Duodenal mucosa (tissue), 2 donors: ENCODE data around the gene RTCA.
"Not testable (repeated sequence)": the region's sequence is repeated elsewhere in the genome, so short reads cannot be mapped to it uniquely, and the experiment has no call there.

Experiments
- H3K27ac ChIP-seq: one replicate; pipeline ENCODE4 v1.7.0; 2013; ENCODE audit warnings: low read depth, low read length
- H3K27me3 ChIP-seq, 2 donors: one replicate each; pipeline ENCODE4 v1.7.0; 2013; ENCODE audit warnings: low read length in 2 of 2, control low read depth in 1 of 2; ENCODE audit not compliant: insufficient read depth in 2 of 2, control insufficient read depth in 1 of 2
- H3K36me3 ChIP-seq, 2 donors: one replicate each; pipeline ENCODE4 v1.7.0; 2013; ENCODE audit warnings: low read length in 2 of 2, control low read depth in 1 of 2; ENCODE audit not compliant: insufficient read depth in 2 of 2, control insufficient read depth in 1 of 2
- H3K4me1 ChIP-seq, 2 donors: one replicate each; pipeline ENCODE4 v1.7.0; 2013; ENCODE audit warnings: low read length in 2 of 2, control low read depth in 1 of 2; ENCODE audit not compliant: insufficient read depth in 2 of 2, control insufficient read depth in 1 of 2
- H3K4me3 ChIP-seq, 2 donors: one replicate each; pipeline ENCODE4 v1.7.0; 2013; ENCODE audit warnings: low read length in 2 of 2, low read depth in 1 of 2
- H3K9ac ChIP-seq, 2 donors: one replicate each; pipeline ENCODE4 v1.7.0; 2013; ENCODE audit warnings: low read length in 2 of 2, low read depth in 1 of 2
- H3K9me3 ChIP-seq, 2 donors: one replicate each; pipeline ENCODE4 v1.7.0; 2013; ENCODE audit warnings: low read length in 2 of 2, control low read depth in 1 of 2; ENCODE audit not compliant: control insufficient read depth in 1 of 2

RTCA gene

DNA sequence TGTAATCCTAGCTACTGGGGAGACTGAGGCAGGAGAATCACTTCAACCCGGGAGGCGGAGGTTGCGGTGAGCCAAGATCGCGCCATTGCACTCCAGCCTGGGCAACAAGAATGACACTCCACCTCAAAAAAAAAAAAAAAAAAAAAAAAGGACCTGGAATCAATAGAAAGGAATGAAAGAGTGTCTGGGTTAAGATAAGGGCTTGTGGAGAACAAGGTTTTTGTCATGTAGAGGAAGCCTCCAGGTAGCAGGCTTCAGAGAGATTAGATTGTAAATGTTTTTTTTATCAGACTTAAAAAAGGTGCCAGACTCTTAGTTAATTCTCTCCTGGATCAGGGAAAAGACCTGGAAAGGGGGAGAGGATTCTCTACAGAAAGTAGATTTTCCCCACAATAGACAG is 71.9 kb downstream of the RTCA start:
- H3K4me3 ChIP-seq, H3K27me3 ChIP-seq, H3K4me1 ChIP-seq, H3K9me3 ChIP-seq, H3K9ac ChIP-seq, H3K36me3 ChIP-seq, H3K27ac ChIP-seq: not testable (repeated sequence)

DNA sequence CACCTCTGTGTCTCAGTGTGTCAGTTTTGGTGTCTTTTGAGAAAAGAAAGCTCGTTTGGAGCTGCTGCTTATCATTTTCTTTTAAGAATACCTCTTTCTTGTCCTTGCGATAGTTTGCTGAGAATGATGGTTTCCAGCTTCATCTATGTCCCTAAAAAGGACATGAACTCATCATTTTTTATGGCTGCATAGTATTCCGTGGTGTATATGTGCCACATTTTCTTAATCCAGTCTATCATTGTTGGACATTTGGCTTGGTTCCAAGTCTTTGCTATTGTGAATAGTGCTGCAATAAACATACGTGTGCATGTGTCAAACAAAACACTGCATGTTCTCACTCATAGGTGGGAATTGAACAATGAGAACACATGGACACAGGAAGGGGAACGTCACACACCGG is 73.7 kb downstream of the RTCA start:
- H3K27me3 ChIP-seq, H3K4me1 ChIP-seq, H3K4me3 ChIP-seq, H3K27ac ChIP-seq, H3K9ac ChIP-seq, H3K9me3 ChIP-seq, H3K36me3 ChIP-seq: not testable (repeated sequence)

DNA sequence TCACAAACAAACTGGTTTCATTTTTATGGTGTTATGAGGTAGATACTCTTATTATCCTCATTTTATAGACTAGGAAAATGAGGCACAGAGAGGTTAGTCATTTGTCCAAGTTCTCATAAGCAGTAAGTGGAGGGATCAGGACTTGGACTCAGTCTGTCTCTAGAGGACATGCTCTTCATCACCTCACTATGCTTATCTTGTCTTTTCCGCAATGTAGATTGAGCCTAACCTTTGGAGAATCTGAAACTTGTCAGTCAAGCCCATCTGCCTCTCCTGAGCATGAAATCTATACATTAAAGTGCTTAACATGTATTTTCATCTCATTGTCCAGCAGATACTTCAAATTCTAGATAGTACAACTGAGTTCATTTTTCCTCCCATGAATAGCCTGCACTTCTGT is 74.5 kb downstream of the RTCA start:
- no peak overlapping the region for H3K4me3 ChIP-seq
- no peaks in the 10 kb centered on the region for H3K36me3 ChIP-seq
- no peak overlapping the region for H3K9ac ChIP-seq
- no peaks in the 10 kb centered on the region for H3K9me3 ChIP-seq
- H3K27me3 ChIP-seq: no peaks in the 10 kb centered on the region
- no peak overlapping the region for H3K27ac ChIP-seq
- H3K4me1 ChIP-seq: peaks cover 0 to 4% of the 10 kb centered on the region in 2 donors

DNA sequence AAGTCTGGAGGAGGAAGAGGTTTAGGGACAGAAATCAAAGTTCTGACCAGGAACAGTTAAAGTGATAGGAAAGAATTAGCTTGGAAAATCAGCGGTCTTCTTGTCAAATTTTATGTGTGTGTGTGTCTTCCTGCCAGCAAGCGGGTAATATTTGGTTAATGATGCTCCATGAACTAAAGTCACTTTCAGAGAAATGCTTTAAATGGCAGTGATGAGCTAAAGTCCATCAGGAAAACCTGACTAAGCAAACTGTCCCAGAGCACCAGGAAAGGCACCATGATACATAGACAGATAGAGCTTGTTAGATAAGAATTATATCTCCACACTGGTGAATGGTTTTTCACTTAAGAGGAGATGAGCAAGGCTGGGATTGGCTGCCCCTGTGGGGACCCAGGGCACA is 76.3 kb downstream of the RTCA start:
- Histone ChIP-seq H3K36me3 (no peaks in the 10 kb centered on the region), H3K9ac (no peak overlapping the region), H3K27ac (no peak overlapping the region), H3K9me3 (no peaks in the 10 kb centered on the region), H3K27me3 (no peaks in the 10 kb centered on the region), H3K4me3 (no peak overlapping the region), H3K4me1 (peaks cover 0 to 4% of the 10 kb centered on the region in 2 donors)
